Natural killer cell treated with Interleukin-12 subunit alpha and Interleukin-12 subunit beta and Interleukin-15 and Interleukin-18, amount 100 ng/mL, for 72 hours (primary cell): Measurements from ENCODE around the gene PRDM11. TPM values are rescaled to one million over a fixed set of nuclear protein-coding genes. Genes with fewer than 3 reads are reported as not detected.
A peak's percentile ranks its signal among the peaks of the same experiment; 100 is the strongest.

Experiments
- ATAC-seq, 2 donors: fragments of 150-1000 bp; cut with Tn5 transposase in 1 of 2; sonication (Bioruptor Pico), chemical (Tn5 transposase) in 1 of 2; 2 replicates each; pipeline ENCODE4 v1.10.0; 2021
- DNase-seq: peaks from one replicate; pipeline ENCODE4 v3.0.0; 2022; ENCODE audit warnings: low spot score
- H3K27ac Mint-ChIP-seq, 2 donors: 1 replicate in 1 of 2; 2 replicates in 1 of 2; pipeline ENCODE4 v1.8.0; 2022; ENCODE audit warnings: mixed read lengths in 2 of 2, mild to moderate bottlenecking in 1 of 2, moderate library complexity in 1 of 2
- H3K27me3 Mint-ChIP-seq, 2 donors: 1 replicate in 1 of 2; 2 replicates in 1 of 2; pipeline ENCODE4 v1.8.0; 2022; ENCODE audit warnings: mixed read lengths in 2 of 2
- H3K36me3 Mint-ChIP-seq: one replicate; pipeline ENCODE4 v1.8.0; 2022; ENCODE audit warnings: mixed read lengths
- H3K4me1 Mint-ChIP-seq, 2 donors: 1 replicate in 1 of 2; 2 replicates in 1 of 2; pipeline ENCODE4 v1.8.0; 2022; ENCODE audit warnings: low read depth in 2 of 2, mixed read lengths in 2 of 2, mild to moderate bottlenecking in 1 of 2
- H3K4me3 Mint-ChIP-seq: one replicate; pipeline ENCODE4 v1.8.0; 2022; ENCODE audit warnings: mixed read lengths
- H3K9me3 Mint-ChIP-seq: 2 replicates; pipeline ENCODE4 v1.8.0; 2022; ENCODE audit warnings: mixed read lengths
- total RNA-seq, 2 donors: library from RNA; stranded (reverse); gene quantifications; one replicate each; pipeline ENCODE4 v1.2.3, GENCODE V29; 2022

PRDM11 gene
- total RNA-seq, 2 donors from 2014 or later: 3.5 to 6.6 TPM

DNA sequence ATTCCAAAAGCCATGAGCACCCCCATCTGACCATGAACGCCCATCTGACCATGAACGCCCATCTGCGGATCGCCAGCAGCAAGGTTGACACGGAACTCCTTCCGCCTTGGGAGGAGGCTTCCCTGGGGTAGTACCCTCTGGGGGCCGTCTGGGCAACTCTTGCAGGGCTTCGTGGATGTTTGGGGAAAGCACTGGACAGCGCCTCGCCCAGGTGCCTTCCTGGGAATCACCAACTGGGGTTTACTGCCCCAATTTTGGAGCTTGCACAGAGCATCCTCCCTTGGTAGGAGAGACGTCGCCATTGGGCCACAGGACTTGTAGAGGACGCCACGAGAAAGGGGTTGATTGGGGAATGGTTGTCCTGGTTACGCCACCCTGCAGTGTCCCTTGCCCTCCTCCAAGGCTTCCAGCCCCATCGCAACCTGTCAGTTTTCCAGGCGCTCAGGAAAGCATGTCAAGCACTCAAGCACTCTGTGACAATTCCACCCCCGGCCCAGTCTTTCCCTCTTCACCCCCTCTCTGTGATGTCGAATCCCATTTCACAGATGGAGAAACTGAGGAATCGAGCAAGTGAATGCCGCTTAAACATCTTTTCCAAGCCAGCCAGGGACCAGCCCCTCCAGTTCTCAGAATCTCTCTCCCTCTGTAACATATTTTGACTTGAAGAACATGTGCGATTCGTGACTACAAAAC, 914 bp upstream of the PRDM11 start:
- Mint-ChIP-seq H3K36me3 (no peaks in the 10 kb centered on the region), H3K27ac (peak overlapping the region; percentile 89 to 94), H3K4me1 (peaks cover 27 to 39% of the 10 kb centered on the region in 2 donors), H3K9me3 (no peaks in the 10 kb centered on the region), H3K4me3 (peak overlapping the region; percentile 81), H3K27me3 (peaks cover 13 to 17% of the 10 kb centered on the region in 2 donors)
- DNase-seq (no peak), ATAC-seq (no peak)

GRCh38 chr11:45147017-45147728, 734 bp downstream of the PRDM11 start:
- peaks cover 27 to 30% of the 10 kb centered on the region in 2 donors for H3K4me1 Mint-ChIP-seq
- peak overlapping the region; percentile 57 to 89 for H3K27ac Mint-ChIP-seq
- peak overlapping the region; percentile 83 for H3K4me3 Mint-ChIP-seq
- H3K27me3 Mint-ChIP-seq: peaks cover 12 to 13% of the 10 kb centered on the region in 2 donors
- DNase-seq: peak; percentile 97
- ATAC-seq: peak; percentile 97 to 98
- no peaks in the 10 kb centered on the region for H3K36me3 Mint-ChIP-seq
- no peaks in the 10 kb centered on the region for H3K9me3 Mint-ChIP-seq

DNA sequence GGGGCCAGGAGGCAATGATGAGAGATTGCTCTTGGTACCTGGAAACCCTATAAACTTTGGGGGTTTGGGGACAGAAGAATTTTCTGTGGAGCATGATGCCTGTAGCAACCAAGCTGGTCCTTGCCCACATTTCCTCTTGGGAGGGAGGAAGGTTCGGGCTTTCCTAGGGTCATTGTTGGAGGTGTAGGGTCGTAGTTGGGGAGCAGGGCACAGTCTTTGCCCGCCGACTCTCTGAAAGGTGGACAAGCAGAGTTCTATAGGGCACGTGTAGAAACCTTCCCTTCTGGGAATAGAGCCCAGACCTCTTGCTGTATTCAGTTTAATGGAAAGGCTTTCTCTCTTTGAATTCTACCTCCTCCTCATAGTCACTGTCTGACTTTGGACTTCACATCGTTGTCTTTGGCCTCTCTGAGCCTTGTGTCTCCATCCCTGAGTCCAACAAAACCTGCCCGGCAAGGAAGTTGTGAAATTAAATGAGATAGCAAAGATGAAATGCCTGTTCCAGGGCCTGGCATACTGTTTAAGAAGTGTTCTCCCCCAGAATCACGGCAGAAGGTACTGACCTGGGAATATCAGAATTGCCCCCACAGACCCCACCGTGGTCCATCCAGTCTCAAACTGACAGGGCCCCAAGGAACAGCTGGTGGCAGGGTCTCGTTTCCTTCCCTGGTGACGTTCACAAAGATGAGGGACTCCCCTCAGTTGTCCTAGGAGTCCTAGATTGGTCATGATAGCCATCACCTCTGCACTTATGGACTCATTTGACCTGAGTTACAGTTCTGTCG, 1.6 kb downstream of the PRDM11 start:
- ATAC-seq: no peak
- Mint-ChIP-seq H3K9me3 (no peaks in the 10 kb centered on the region), H3K36me3 (no peaks in the 10 kb centered on the region), H3K4me3 (peak overlapping the region; percentile 83), H3K4me1 (peaks cover 25 to 33% of the 10 kb centered on the region in 2 donors), H3K27ac (peak overlapping the region in 1 of 2 donors; percentile 57), H3K27me3 (peaks cover 10 to 13% of the 10 kb centered on the region in 2 donors)
- no peak for DNase-seq

DNA sequence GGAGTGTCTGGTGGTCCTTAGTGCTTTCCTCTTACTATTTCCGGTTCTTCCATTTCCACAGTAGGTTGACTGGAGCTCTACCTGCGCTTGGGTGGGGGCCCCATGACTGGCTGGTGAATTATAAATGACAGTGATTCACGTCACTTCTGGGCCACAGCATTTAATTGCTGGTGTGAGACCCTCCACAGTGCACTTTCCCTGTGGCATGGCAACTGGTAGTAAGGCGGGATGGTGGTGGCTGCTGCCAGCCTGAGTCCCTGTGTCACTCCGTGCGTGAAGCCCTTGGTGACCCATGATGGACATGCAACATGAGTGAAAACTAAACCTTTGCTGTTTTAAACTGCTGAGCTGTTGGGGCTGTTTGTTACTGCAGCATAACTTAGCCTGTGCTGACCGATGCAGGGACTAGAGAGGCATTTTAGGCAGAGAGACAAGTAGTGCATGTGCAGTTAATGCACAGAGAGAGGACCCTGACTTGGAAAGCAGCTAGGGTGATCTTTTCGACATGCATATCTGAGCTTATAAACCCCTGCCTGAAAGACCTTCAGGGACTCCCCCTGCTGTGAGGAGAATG, 3.1 kb downstream of the PRDM11 start:
- H3K4me1 Mint-ChIP-seq: peaks cover 25 to 33% of the 10 kb centered on the region in 2 donors
- peaks cover 2 to 4% of the 10 kb centered on the region in 2 donors for H3K27me3 Mint-ChIP-seq
- ATAC-seq (no peak), DNase-seq (no peak)
- no peak overlapping the region for H3K27ac Mint-ChIP-seq
- H3K4me3 Mint-ChIP-seq: peak overlapping the region; percentile 1
- H3K9me3 Mint-ChIP-seq: no peaks in the 10 kb centered on the region
- no peaks in the 10 kb centered on the region for H3K36me3 Mint-ChIP-seq

DNA sequence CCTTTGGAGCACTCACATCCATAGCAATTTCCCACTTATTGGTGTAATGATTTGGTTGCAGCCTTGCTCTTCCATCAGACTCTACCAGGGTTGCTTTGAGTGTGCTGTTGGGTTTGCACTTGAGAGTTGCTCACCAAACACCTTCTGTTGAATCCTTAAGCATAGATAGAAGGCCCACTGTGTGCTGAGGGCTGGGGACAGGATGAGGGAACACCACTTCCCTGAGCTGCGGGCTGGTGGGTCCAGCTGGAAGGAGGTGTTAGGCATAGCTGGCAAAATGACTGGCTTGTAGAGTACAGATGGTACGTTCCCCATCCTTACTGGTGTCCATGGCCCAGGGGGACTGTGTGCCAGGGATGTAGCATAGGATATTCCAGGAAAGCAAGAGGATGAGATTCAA, 3.9 kb downstream of the PRDM11 start:
- no peak for DNase-seq
- no peak for ATAC-seq
- H3K9me3 Mint-ChIP-seq: no peaks in the 10 kb centered on the region
- H3K27ac Mint-ChIP-seq: no peak overlapping the region
- H3K4me3 Mint-ChIP-seq: no peak overlapping the region
- peaks cover 25 to 33% of the 10 kb centered on the region in 2 donors for H3K4me1 Mint-ChIP-seq
- no peaks in the 10 kb centered on the region for H3K36me3 Mint-ChIP-seq
- H3K27me3 Mint-ChIP-seq: no peaks in the 10 kb centered on the region

GRCh38 chr11:45150943-45151342, 4.5 kb downstream of the PRDM11 start:
- DNase-seq: no peak
- H3K4me3 Mint-ChIP-seq: no peak overlapping the region
- no peak overlapping the region for H3K27ac Mint-ChIP-seq
- no peaks in the 10 kb centered on the region for H3K36me3 Mint-ChIP-seq
- ATAC-seq: no peak
- H3K27me3 Mint-ChIP-seq: no peaks in the 10 kb centered on the region
- H3K9me3 Mint-ChIP-seq: no peaks in the 10 kb centered on the region
- peaks cover 19 to 30% of the 10 kb centered on the region in 2 donors for H3K4me1 Mint-ChIP-seq

GRCh38 chr11:45151362-45151982, 5.0 kb downstream of the PRDM11 start:
- no peak for ATAC-seq
- Mint-ChIP-seq H3K27ac (no peak overlapping the region), H3K36me3 (no peaks in the 10 kb centered on the region), H3K4me3 (no peak overlapping the region), H3K4me1 (peaks cover 18 to 32% of the 10 kb centered on the region in 2 donors), H3K27me3 (no peaks in the 10 kb centered on the region), H3K9me3 (no peaks in the 10 kb centered on the region)
- DNase-seq: no peak

GRCh38 chr11:45152740-45153595, 6.5 kb downstream of the PRDM11 start:
- no peak overlapping the region for H3K27ac Mint-ChIP-seq
- no peak for ATAC-seq
- H3K27me3 Mint-ChIP-seq: no peaks in the 10 kb centered on the region
- H3K4me3 Mint-ChIP-seq: no peak overlapping the region
- H3K9me3 Mint-ChIP-seq: no peaks in the 10 kb centered on the region
- no peak for DNase-seq
- peaks cover 18 to 35% of the 10 kb centered on the region in 2 donors for H3K4me1 Mint-ChIP-seq
- no peaks in the 10 kb centered on the region for H3K36me3 Mint-ChIP-seq

DNA sequence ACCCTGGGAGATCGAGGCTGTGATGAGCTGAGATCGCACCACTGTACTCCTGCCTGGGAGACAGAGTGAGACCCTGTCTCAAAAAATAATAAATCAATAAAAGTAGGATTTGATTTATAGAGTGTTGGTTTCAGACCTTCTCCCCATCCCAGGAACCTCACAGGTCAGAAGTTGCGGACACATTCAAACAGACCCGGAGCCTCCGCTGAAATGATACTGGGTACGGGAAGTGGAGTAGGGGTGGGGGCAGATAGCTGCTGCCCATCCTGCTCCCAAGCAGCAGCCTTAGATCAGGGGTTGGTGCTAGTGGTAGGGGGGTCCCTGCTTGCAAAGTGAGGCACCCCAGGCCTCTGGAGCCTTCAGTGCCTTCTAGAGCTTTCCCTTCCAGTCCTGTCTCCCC, 7.8 kb downstream of the PRDM11 start:
- no peak overlapping the region for H3K4me3 Mint-ChIP-seq
- H3K27ac Mint-ChIP-seq: peak overlapping the region in 1 of 2 donors; percentile 66
- no peaks in the 10 kb centered on the region for H3K9me3 Mint-ChIP-seq
- ATAC-seq: no peak
- H3K4me1 Mint-ChIP-seq: peaks cover 11 to 30% of the 10 kb centered on the region in 2 donors
- H3K36me3 Mint-ChIP-seq: no peaks in the 10 kb centered on the region
- DNase-seq: no peak
- no peaks in the 10 kb centered on the region for H3K27me3 Mint-ChIP-seq

GRCh38 chr11:45155058-45155551, 8.7 kb downstream of the PRDM11 start:
- Mint-ChIP-seq H3K36me3 (no peaks in the 10 kb centered on the region), H3K4me1 (peaks cover 8 to 27% of the 10 kb centered on the region in 2 donors), H3K27me3 (no peaks in the 10 kb centered on the region), H3K4me3 (no peak overlapping the region), H3K9me3 (no peaks in the 10 kb centered on the region), H3K27ac (peak overlapping the region in 1 of 2 donors; percentile 66)
- no peak for ATAC-seq
- no peak for DNase-seq

DNA sequence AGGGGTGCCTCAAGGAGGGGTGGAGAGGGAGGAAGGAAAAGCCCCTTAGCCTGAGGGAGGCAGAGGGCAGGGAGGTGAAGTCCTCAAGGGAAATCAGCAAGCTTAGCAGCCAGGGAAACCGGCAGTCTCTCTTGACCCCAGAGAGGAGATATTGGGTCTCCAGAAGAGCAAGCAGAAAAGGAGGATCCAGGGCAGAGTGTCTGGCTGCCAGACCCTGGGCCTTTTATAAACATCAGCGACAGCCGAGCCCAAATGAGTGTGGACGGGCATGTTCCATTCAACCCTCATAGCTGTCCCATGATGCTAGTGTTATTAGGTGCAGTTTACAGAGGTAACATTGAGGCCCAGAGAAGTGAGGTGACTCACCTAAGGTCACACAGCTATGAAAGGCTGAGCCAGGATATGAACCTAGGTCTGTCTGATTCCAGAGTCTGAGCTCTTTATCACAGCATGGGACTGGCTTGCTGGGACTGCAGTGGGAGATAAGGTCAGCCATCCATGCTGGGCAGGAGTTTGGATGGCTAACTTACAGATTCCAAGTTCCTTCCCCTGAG, 9.3 kb downstream of the PRDM11 start:
- no peaks in the 10 kb centered on the region for H3K36me3 Mint-ChIP-seq
- no peaks in the 10 kb centered on the region for H3K9me3 Mint-ChIP-seq

GRCh38 chr11:45156201-45156600, 9.8 kb downstream of the PRDM11 start:
- H3K9me3 Mint-ChIP-seq: no peaks in the 10 kb centered on the region
- H3K27ac Mint-ChIP-seq: no peak overlapping the region
- ATAC-seq (no peak), DNase-seq (no peak)
- no peaks in the 10 kb centered on the region for H3K36me3 Mint-ChIP-seq
- H3K27me3 Mint-ChIP-seq: no peaks in the 10 kb centered on the region
- H3K4me1 Mint-ChIP-seq: peaks cover 0 to 22% of the 10 kb centered on the region in 2 donors
- no peak overlapping the region for H3K4me3 Mint-ChIP-seq

More for the DNA sequence above, 9.3 kb downstream of the PRDM11 start:
- Mint-ChIP-seq H3K4me3 (no peak overlapping the region), H3K27me3 (no peaks in the 10 kb centered on the region), H3K4me1 (peaks cover 2 to 22% of the 10 kb centered on the region in 2 donors), H3K27ac (no peak overlapping the region)
- DNase-seq (no peak), ATAC-seq (no peak)
